HG03558 (cell line): ENCODE data around the gene LCA5.
"Not testable (repeated sequence)": the region's sequence is repeated elsewhere in the genome, so short reads cannot be mapped to it uniquely, and the experiment has no call there.

ENCODE experiments used
- ATAC-seq: cut with Tn5 transposase; IDR thresholded peaks from one replicate; pipeline ENCODE4 v1.9.1; 2021; ENCODE audit warnings: moderate number of reproducible peaks; ENCODE audit not compliant: unreplicated experiment; ENCODE audit errors: extremely low read depth

Gene LCA5

GRCh38 chr6:79468587-79468986 lies 68.6 kb downstream of the LCA5 start:
- ATAC-seq, result no peak

- no peak for ATAC-seq
Observed at GRCh38 chr6:79468116-79468515, 69.1 kb downstream of the LCA5 start.

GRCh38 chr6:79467716-79468115 lies 69.5 kb downstream of the LCA5 start:
- ATAC-seq, result no peak

- ATAC-seq, result no peak
Observed at GRCh38 chr6:79466207-79466834, 70.9 kb downstream of the LCA5 start.

- no peak for ATAC-seq
Observed at GRCh38 chr6:79465381-79465780, 71.8 kb downstream of the LCA5 start.

- no peak for ATAC-seq
Observed at GRCh38 chr6:79463621-79464050, 73.6 kb downstream of the LCA5 start.

- no peak for ATAC-seq
Observed at GRCh38 chr6:79461205-79461604, 76.0 kb downstream of the LCA5 start.

GRCh38 chr6:79455446-79455845 lies 81.8 kb downstream of the LCA5 start:
- ATAC-seq, result no peak

- no peak for ATAC-seq
Observed at GRCh38 chr6:79453558-79454042, 83.6 kb downstream of the LCA5 start.

- ATAC-seq, result no peak
Observed at GRCh38 chr6:79450984-79451383, 86.2 kb downstream of the LCA5 start.

- no peak for ATAC-seq
Observed at GRCh38 chr6:79446006-79446405, 91.2 kb downstream of the LCA5 start.

- ATAC-seq, result not testable (repeated sequence)
Observed at GRCh38 chr6:79443876-79444275, 93.4 kb downstream of the LCA5 start.

GRCh38 chr6:79441192-79441591 lies 96.0 kb downstream of the LCA5 start:
- no peak for ATAC-seq

GRCh38 chr6:79440598-79440997 lies 96.6 kb downstream of the LCA5 start:
- no peak for ATAC-seq

GRCh38 chr6:79438030-79438429 lies 99.2 kb downstream of the LCA5 start:
- no peak for ATAC-seq

- no peak for ATAC-seq
Observed at GRCh38 chr6:79436241-79436640, 101.0 kb downstream of the LCA5 start.

- ATAC-seq, result no peak
Observed at GRCh38 chr6:79435746-79436145, 101.5 kb downstream of the LCA5 start.
